Cortex of kidney (tissue), 1 donor: ENCODE data around the gene NCLN.
"Not testable (repeated sequence)": the region's sequence is repeated elsewhere in the genome, so short reads cannot be mapped to it uniquely, and the experiment has no call there.

Experiments used
- DNase-seq: peaks from one replicate; lab custom pipeline; 2025; lab: John Stamatoyannopoulos, UW

The NCLN gene

DNA sequence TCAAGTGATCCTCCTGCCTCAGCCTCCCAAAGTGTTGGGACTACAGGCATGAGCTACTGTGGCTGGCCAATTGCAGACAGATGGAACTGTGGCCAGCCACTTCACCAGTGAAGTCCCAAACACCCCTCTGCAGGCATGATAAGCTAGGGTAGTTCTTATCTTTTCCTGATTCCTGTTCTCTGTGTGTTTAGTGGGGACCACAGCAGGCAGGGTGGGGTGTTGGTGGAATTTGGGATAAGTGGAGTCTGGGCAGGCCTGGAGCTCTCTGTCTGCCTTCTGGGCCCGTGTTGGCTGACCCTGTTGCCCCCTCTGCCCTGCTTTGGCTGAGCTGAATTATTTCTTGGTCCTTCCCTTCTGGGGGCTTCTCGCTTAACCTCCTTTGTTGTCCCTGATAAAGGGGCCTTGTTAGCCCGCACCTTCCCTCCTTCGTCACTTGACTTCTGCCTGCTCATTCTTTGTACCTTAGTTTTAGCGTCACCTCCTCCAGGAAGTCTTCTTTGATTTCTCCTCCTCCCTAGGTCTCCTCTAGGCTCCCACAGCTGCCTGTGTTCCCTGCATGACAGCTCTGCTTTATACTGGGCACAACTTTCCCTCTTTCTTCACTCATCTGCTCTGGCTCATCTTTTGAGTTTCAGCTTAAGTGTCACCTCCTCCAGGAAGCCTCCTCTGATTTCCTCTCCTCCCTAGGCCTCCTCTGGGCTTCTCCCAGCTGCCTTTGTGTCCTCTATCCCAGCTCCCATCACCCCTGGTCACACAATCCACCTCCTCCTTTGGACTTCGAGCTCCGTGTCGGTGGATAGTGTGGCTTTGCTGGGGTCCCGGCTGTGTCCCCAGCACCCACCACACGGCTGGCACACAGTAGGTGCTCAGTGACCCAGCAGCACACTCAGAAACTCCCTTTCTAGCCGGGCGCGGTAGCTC lies 1.7 kb upstream of the NCLN start:
- no peak for DNase-seq

DNA sequence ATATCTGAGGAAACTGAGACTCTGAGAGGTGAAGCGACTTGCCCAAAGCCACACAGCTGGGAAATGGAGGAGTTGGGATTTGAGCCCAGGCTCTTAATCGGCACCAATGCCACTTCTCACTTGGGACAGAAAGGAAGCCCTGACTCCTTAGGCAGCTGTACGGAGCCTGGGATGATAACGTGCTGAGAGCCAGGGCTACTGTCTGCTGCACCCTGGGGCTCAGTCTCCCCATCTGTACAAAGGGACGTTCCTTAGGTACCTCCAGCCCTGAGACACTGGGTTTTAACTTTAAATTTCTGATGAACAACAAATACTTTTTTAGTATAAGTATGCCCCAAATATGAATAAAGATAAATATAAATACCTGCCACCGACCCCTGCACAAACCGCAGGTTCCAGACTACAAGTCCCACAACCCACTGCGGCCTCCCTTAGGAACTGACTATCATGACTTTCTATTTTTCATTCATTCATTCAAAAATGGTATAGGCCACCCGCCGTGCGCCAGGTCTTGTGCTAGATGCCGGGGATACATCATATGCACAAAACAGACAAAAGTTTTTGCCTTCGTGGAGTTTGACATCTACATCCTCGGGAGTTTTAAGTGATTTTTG lies 776 bp upstream of the NCLN start:
- no peak for DNase-seq

DNA sequence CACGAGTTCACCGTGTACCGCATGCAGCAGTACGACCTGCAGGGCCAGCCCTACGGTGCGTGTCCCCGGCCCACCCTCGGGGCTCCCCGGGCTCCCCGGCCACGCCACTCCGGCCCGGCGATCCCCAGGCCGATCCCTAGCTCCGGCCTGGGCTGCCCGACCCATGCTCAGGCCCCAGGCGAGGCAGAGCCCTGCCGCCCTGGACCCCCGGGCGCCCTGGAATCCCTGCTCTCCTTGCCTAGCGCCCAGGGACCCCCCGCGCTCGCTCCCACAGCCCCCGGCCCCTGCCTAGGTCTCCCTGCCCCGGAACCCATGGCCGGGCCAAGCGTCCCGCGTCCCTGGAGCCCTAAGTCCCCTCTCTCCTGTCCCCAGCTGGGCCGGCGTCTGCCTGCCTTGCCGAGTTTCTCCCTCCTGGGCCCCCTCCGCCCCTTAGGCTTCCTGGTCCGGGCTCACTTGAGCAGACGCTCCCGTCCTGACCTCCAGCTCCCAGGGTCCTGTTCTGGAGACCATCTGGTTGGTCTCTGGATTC lies 494 bp downstream of the NCLN start:
- DNase-seq = no peak

DNA sequence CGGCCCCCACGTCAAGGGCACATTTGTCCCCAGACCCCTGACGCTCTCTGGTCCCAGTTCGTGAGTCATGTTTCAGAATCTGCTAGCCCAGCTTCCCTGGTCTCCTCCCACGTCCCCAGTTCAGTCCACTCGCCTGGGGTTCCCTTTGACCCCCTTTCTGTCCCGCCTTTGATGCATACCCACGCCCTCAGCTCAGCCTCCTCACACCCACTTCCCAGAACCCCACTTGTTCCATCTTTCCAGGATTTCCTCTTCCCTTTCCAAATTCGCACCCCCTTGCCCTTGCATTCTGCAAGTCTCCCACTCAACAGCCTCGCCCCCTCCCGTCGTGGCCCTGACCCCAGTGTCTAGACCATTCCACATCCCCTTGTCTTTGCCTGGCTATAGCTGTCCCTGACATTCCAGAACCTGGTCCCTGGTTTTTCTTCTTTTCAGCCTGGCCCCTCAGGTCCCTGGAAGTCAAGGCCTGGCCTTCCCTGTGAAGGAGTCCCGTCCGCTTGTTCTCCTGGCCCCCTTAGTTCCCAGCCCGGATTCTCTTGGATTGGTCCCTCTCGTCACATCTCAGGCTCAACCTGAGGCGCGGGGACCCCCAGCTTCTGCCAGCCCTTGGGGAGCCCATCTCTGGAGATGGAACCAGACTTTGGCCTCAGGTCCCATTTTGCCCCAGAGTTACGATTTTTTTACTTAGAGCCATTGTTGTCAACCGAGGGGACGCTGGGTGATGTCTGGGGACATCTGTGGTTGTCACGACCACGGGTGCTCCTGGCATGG lies 1.3 kb downstream of the NCLN start:
- DNase-seq = no peak

DNA sequence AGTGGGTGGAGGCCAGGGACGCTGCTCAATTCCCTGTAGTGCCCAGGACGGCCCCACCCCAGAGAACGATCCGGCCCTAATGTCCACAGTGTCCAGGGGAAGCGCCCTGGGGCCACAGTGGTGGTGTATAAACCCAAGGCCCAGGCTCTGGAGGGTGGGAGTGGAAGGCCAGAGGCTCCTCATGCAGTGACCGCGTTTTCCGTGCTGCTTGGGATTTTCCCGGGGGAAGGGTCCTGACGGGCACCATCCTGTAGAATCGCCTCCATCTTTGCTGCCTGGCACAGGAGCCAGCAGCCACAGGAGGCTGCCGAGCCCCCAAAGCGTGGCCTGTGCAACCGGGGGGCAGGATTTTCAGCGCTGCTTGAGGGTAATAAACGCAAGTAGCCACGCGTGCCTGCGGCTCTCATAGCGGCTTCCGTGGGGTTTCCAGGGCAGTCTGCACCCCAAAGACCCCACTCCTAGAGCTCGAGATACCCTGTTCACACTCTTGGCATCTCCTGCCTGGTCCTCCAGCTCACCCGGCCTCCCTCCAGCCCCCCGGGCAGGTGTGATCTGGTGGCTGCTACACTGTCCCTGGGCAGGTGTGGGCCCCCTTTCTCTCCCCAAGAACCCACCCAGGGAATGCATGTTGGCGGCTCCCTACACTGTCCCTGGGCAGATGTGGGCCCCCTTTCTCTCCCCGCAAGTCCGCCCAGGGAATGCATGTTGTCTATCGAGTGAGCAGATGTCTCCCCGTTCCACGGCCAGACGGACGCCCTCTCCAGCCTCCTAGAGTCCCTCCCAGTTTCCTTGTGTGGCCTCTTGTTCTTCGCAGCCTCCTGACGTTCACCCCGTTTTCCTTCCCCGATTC lies 2.2 kb downstream of the NCLN start:
- no peak for DNase-seq

DNA sequence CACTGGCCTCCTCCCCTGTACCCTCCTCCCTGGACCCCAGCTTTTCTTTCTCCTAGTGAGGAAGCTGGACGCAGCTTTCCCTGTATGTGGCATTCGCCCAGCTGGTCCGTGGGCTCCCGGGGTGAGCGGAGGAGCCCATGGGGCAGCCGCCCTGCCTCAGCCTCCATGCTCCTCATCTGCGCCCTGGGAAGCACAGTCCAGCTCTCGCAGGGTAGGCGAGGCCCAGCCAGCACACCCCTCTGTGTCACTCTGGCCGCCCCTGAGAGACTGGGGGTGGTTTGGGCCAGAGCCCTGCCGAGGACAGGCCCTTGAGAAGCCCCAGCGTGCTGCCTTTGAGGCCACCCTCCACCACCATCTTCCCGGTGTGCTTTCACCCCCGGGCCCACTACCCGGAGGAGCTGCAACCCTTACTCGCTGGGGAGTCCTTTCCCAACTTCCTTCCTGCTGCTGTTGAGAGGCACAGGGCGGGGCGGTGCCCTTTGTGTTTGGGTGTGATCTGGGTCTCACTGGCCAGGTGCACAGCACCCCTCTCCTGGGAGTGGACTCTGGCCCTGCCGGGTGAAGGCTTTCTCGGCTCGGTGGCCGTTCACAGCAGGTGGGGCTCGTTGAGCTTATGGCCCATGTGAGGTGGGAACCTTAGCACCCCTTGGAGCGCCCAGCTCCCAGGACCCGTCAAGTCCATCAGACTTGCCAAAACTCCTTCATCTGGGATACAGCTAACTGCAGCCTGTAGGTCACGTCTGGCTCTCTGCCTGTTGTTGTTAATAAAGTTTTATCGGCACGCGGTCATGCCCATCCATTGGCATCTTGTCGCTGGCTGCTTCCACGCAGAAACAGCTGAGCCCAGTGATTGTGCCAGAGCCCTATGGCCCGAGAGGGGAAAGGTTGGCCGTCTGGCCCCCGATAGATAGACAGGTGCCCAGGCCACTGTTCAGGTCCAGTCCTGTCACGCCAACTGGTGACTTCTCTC lies 3.2 kb downstream of the NCLN start:
- DNase-seq = no peak

DNA sequence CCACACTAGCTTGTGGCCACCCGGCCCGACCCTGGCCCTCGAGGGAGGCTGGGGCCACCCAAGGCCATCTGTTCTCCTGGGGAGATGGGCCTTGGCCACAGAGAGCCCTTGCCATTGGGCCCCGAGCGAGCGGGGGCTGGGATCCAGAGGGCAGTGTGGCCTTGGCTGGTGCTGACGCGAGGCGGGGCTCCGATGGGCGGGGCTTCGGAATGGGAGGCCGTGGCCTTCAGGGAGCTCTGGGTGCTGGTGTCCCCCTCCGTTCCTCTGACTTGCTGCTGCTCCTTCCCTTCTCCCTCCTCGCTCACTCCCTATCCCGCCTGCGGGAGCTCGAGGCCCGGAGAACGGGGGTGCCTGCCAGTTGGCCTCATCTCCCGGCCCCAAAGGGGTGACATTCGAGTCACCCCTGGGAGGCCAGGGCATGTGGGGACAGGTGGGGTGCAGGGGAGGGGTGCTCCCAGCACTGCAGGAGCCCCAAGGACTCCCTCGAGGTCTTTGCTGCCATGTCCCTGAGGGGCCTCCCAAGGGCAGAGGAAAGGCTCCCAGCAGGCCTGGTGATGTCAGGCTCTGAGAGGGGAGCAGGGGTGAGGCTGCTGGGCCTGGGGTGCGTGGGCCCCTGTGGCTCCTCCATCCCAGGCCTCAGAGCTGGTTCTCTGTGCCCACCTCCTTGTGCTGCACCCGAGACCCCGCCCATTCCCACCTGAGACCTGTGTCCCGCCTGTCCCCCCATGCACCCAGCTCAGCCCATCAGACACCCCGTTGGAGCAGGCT lies 4.2 kb downstream of the NCLN start:
- DNase-seq = no peak

DNA sequence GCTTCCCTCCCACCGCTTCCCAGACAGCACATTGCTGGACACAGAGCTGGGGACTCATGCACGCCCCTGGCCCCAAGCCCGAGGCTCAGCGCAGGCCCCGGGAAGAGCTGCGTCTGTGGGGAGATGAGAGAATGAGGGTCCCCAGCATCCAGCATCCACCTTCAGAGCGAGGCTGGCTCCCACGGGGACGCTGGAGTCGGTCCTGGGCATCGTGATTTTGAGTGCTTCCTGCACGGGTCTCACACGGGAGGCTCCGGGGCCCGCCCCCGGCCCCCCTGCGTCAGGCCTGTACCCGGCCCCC lies 4.7 kb downstream of the NCLN start:
- DNase-seq = no peak

DNA sequence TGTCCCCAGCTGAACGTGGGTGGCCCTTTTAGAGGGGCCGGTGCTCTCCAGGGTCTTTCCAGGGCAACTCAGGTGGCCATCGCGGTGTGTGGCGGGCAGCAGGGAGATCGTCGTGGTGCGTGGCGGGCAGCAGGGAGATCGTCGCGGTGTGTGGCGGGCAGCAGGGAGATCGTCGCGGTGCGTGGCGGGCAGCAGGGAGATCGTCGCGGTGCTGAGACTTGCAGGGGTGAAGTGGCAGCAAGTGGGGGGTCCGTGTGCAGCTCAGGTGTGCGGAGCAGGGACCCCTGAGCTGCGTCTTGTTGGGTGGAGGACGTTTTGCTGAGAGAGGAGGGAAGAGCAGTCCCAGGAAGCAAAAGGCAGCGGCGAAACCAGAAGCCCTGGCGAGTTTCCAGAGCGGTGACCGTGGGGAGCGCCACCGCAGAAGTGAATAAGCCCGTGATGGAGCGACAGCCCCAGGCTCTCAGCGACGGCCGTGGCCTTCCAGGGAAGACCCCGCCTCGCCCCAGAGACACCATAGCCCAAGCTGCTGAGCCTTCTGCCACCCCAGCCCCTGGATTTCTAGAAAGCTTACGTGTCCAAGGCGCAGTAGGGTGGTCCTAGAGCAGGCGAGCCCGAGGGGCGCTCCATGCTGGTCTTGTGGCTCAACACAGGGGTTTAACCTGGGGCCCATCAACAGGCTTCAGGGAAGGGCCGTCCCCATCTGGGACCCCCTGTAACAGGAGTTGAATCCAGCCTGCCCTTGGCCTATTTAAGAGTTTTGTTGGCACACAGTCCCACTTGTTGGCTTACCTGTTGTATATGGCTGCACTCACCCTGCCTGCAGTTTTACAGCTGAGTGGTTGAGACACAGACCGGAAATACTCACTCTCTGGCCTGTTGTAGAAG lies 5.4 kb downstream of the NCLN start:
- DNase-seq = no peak

DNA sequence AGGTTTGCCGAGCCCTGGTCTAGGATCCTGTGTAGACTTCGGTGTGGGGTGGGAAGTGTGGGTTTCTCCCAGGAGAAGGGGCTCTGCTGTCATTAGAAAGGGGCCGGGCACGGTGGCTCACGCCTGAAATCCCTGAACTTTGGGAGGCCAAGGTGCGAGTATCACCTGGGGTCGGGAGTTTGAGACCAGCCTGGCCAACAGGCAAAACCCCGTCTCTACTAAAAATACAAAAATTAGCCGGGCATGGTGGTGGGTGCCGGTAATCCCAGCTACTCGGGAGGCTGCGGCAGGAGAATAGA lies 6.0 kb downstream of the NCLN start:
- DNase-seq = not testable (repeated sequence)

DNA sequence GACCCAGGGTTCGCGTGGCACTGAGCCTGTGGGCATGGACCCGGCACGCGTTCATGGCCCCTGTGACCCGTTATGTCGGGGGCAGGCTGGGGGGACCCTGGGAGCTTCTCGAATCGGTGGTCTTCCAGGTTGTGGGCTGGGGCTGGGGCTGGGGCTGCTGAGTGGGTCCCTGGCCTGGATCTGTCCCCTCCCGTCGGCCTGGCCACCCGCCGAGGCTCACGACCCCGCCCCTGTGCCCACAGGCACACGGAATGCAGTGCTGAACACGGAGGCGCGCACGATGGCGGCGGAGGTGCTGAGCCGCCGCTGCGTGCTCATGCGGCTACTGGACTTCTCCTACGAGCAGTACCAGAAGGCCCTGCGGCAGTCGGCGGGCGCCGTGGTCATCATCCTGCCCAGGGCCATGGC lies 6.5 kb downstream of the NCLN start:
- no peak for DNase-seq

DNA sequence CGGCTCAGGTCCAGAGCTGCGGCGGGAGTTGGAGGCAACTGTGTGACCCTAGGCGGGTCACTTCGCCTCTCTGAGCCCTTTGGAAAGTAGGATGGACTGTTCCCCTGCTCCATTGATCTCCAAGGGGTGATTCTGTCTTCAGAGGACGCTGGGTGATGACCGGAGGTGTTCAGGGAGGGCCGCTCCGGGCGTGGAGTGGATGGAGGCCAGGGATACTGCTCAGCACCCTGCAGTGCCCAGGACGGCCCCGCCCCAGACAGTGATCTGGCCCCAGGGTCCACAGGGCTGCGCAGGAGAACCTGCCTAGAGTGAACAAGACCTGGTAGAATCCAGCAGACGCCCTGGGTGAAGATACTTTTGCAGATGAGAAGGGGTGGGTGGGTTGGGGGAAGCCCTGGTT lies 7.0 kb downstream of the NCLN start:
- DNase-seq = no peak

DNA sequence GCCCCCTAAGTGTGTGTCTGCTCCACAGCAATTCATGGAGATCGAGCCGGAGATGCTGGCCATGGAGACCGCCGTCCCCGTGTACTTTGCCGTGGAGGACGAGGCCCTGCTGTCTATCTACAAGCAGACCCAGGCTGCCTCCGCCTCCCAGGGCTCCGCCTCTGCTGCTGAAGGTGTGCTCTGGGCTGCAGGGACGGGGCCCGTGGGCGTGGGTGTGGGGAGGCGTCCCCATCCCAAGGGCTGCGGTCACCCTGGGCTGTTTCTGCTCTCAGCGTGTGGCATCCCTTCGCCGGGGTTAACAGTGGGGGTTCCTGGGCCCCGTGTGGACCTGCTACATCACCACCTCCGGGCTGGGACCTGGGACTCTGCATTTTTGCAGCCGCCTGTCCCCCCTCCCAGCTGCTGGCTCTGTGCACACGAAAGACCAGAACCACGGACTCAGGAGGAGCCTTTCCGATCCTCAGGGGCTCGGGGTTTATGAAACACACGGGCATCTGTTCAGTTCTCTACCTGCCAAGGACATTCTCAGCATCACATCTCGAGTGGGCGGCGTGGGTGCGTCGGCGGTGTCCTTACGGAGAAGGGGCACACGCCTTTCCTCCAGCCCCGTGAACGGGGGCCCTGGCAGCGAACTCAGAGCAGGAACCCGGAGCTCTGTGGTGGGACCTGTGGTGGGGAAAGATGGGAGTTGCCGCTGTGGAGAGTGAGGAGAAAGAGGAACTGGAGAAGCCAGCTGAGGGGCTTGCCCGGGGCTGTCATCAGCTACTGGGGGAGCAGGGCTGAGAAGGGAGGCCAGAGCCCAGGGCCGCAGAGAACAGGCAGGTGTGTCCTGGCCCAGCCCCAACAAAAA lies 7.8 kb downstream of the NCLN start:
- DNase-seq = no peak

DNA sequence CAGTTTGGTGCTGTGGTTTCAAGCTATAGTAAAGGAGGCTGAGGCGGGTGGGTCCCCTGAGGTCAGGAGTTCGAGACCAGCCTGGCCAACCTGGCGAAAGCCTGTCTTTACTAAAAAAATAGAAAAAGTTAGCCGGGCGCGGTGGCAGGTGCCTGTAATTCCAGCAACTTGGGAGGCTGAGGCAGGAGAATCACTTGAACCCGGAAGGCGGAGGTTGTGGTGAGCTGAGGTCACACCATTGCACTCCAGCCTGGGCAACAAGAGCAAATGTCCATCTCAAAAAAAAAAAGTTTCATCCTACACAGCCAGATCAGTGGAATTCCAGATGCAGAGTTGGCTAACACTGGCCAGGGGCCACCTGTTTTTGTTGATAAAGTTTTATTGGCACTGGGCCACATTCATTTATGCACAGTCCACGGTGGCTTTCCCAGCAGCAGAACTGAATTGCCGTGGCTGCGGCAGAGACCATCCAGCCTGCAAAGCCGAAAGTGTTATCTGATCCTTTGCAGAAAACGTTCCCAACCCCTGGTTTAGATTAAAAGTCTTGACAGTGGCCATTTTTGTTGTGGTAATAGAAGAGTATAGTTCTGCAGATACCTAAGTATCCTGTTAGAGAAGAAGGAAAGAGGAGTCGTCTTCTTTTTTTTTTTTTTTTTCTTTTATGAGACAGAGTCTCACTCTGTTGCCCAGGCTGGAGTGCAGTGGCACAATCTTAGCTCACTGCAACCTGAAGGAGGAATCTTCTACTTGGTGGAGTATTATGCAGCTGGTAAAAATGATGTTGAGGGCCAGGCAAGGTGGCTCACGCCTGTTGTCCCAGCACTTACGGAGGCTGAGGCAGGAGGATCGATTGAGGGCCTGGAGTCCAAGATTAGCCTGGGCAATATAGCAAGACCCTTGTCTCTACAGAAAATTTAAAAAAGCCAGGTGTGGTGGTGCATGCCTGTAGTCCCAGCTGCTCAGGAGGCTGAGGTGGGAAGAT lies 8.7 kb downstream of the NCLN start:
- no peak for DNase-seq

DNA sequence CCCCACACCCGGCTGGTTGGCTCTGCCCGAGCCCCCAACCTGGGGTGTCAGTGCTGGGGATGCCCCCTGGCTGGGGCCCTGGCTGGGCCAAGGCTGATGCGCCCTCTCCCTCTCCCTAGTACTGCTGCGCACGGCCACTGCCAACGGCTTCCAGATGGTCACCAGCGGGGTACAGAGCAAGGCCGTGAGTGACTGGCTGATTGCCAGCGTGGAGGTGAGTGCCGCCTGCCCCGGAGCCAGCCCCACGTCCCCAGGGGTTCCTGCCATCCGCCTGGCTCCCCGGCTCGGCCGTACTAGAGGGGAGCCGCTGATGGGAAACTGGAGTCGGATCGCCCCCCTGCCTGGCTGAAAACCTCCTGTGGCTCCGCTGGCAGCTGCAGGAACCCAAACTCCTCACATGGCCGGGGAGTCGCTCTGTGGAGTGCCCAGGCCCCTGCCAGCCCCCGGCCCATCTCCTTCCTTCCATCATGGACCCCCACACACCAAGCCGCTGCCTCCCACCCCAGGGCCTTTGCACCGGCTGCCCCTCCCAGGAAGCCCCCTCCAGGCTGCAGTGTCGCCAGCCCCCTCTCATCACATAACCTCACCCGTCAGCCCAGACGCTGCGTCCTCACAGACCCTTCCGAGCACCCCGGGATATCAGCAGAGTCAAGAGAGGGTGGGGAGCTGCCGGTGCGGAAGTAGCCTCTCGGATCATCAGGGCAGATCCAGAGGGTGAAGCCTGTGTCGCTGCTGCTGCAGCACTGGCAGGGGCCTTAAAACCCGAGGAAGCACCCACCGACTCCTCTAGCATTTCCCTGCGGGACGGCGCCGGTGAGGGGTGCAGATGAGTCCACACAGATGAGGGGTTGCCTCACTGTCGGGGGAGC lies 10.6 kb downstream of the NCLN start:
- DNase-seq = no peak

DNA sequence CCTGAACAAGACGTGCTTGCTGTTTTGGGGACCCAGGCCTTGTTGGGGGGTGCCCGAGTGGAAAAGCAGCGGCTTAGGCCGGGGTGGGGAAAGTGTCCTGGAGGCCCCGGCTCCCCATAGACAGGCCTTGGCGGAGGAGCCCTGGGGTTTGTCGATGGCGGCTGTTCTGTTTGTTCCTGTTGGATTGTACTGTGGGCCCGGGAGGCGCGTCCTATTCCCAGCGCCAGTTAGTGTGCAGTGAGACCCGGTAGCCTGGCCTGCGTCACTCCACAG lies 11.1 kb downstream of the NCLN start:
- DNase-seq = no peak
